BLaER1 (cell line): ENCODE measurements around the gene L2HGDH.
"Not testable (repeated sequence)": the region's sequence is repeated elsewhere in the genome, so short reads cannot be mapped to it uniquely, and the experiment has no call there.

ENCODE experiments used
- H3K27ac ChIP-seq: shearing (Covaris generic); formaldehyde crosslinking; 2 replicates; pipeline ENCODE4 v1.8.1; 2022
- H3K27me3 ChIP-seq: shearing (Covaris generic); formaldehyde crosslinking; 2 replicates; pipeline ENCODE4 v1.8.1; 2022
- H3K36me3 ChIP-seq: shearing (Covaris generic); formaldehyde crosslinking; 2 replicates; pipeline ENCODE4 v1.8.1; 2022
- H3K4me1 ChIP-seq: shearing (Covaris generic); formaldehyde crosslinking; 2 replicates; pipeline ENCODE4 v1.8.1; 2022
- H3K4me2 ChIP-seq: shearing (Covaris generic); formaldehyde crosslinking; 2 replicates; pipeline ENCODE4 v1.8.1; 2022
- H3K4me3 ChIP-seq: shearing (Covaris generic); formaldehyde crosslinking; 2 replicates; pipeline ENCODE4 v1.8.1; 2022
- H3K9ac ChIP-seq: shearing (Covaris generic); formaldehyde crosslinking; 2 replicates; pipeline ENCODE4 v1.8.1; 2022
- H3K9me3 ChIP-seq: shearing (Covaris generic); formaldehyde crosslinking; 2 replicates; pipeline ENCODE4 v1.8.1; 2022
- H4K20me1 ChIP-seq: shearing (Covaris generic); formaldehyde crosslinking; 2 replicates; pipeline ENCODE4 v1.8.1; 2022
- Cebpa-rat ChIP-seq: shearing (Covaris generic); IDR thresholded peaks from 2 replicates; pipeline ENCODE4 v1.8.1; 2022

L2HGDH gene

GRCh38 chr14:50320283-50320682 lies 8.3 kb upstream of the L2HGDH start:
- Histone ChIP-seq H4K20me1 (peaks cover 11% of the 10 kb centered on the region; the same call in 1 of the 2 replicates), H3K4me1 (peaks cover 8% of the 10 kb centered on the region; the same call in 1 of the 2 replicates), H3K9me3 (peaks cover 7% of the 10 kb centered on the region; the same call in 1 of the 2 replicates), H3K27me3 (no peaks in the 10 kb centered on the region), H3K36me3 (peaks cover 20% of the 10 kb centered on the region), H3K27ac (no peak overlapping the region), H3K9ac (no peak overlapping the region), H3K4me2 (no peak overlapping the region), H3K4me3 (no peak overlapping the region)
- no peak for TF ChIP-seq Cebpa-rat

GRCh38 chr14:50319721-50320120 lies 7.7 kb upstream of the L2HGDH start:
- Histone ChIP-seq H3K27ac (no peak overlapping the region), H3K4me2 (no peak overlapping the region), H3K9ac (no peak overlapping the region), H3K4me3 (no peak overlapping the region), H3K9me3 (peaks cover 11% of the 10 kb centered on the region), H3K36me3 (peaks cover 18% of the 10 kb centered on the region), H4K20me1 (peaks cover 11% of the 10 kb centered on the region; the same call in 1 of the 2 replicates), H3K4me1 (peaks cover 8% of the 10 kb centered on the region; the same call in 1 of the 2 replicates), H3K27me3 (no peaks in the 10 kb centered on the region)
- no peak for TF ChIP-seq Cebpa-rat

- Histone ChIP-seq H3K36me3 (peaks cover 18% of the 10 kb centered on the region), H3K9ac (no peak overlapping the region; the same call in 1 of the 2 replicates), H3K27me3 (no peaks in the 10 kb centered on the region), H3K9me3 (peaks cover 15% of the 10 kb centered on the region), H3K27ac (no peak overlapping the region), H3K4me1 (peaks cover 8% of the 10 kb centered on the region; the same call in 1 of the 2 replicates), H3K4me3 (no peak overlapping the region), H4K20me1 (peaks cover 11% of the 10 kb centered on the region; the same call in 1 of the 2 replicates), H3K4me2 (no peak overlapping the region)
- TF ChIP-seq Cebpa-rat: no peak
These were observed 7.3 kb upstream of the L2HGDH start for GRCh38 chr14:50319293-50319692.

- no peak overlapping the region for H3K9ac ChIP-seq
These were observed 6.1 kb upstream of the L2HGDH start for GRCh38 chr14:50318031-50318626.

GRCh38 chr14:50314098-50314497 lies 2.1 kb upstream of the L2HGDH start:
- peaks cover 20% of the 10 kb centered on the region for H3K9me3 ChIP-seq
- H3K4me2 ChIP-seq, H3K27ac ChIP-seq, H3K9ac ChIP-seq, H4K20me1 ChIP-seq, H3K4me3 ChIP-seq, H3K27me3 ChIP-seq: not testable (repeated sequence)
- peaks cover 10% of the 10 kb centered on the region for H3K36me3 ChIP-seq
- peaks cover 21% of the 10 kb centered on the region for H3K4me1 ChIP-seq

More at GRCh38 chr14:50318031-50318626, 6.1 kb upstream of the L2HGDH start:
- H3K9me3 ChIP-seq: peaks cover 20% of the 10 kb centered on the region
- no peak overlapping the region for H3K27ac ChIP-seq
- peaks cover 16% of the 10 kb centered on the region for H3K36me3 ChIP-seq
- TF ChIP-seq Cebpa-rat: no peak
- H3K27me3 ChIP-seq: no peaks in the 10 kb centered on the region
- H4K20me1 ChIP-seq: peaks cover 11% of the 10 kb centered on the region; the same call in 1 of the 2 replicates
- H3K4me2 ChIP-seq: no peak overlapping the region
- H3K4me1 ChIP-seq: peaks cover 11% of the 10 kb centered on the region
- H3K4me3 ChIP-seq: no peak overlapping the region

GRCh38 chr14:50312734-50313054 lies 665 bp upstream of the L2HGDH start:
- Histone ChIP-seq H3K4me3 (peak overlapping the region; percentile 84), H3K36me3 (peaks cover 10% of the 10 kb centered on the region), H3K27me3 (no peaks in the 10 kb centered on the region), H3K4me1 (peaks cover 21% of the 10 kb centered on the region), H3K9me3 (peaks cover 20% of the 10 kb centered on the region), H3K9ac (peak overlapping the region; percentile 80), H3K27ac (peak overlapping the region; percentile 84), H3K4me2 (peak overlapping the region; percentile 95), H4K20me1 (no peaks in the 10 kb centered on the region)
- TF ChIP-seq Cebpa-rat: no peak

- peak overlapping the region; percentile 80 for H3K9ac ChIP-seq
- peaks cover 21% of the 10 kb centered on the region for H3K4me1 ChIP-seq
- H3K27me3 ChIP-seq: no peaks in the 10 kb centered on the region
- peak overlapping the region; percentile 95 for H3K4me2 ChIP-seq
- H3K36me3 ChIP-seq: peaks cover 10% of the 10 kb centered on the region
- TF ChIP-seq Cebpa-rat: no peak
- H3K4me3 ChIP-seq: peak overlapping the region; percentile 84
- H3K9me3 ChIP-seq: peaks cover 20% of the 10 kb centered on the region
- H4K20me1 ChIP-seq: no peaks in the 10 kb centered on the region
- H3K27ac ChIP-seq: peak overlapping the region; percentile 84
These were observed 575 bp downstream of the L2HGDH start for GRCh38 chr14:50311337-50311971.

GRCh38 chr14:50310445-50310844 lies 1.6 kb downstream of the L2HGDH start:
- Histone ChIP-seq H3K9ac (no peak overlapping the region), H3K4me2 (peak overlapping the region; percentile 95), H3K4me1 (peaks cover 21% of the 10 kb centered on the region), H3K27me3 (no peaks in the 10 kb centered on the region), H3K27ac (no peak overlapping the region), H4K20me1 (no peaks in the 10 kb centered on the region), H3K9me3 (peaks cover 15% of the 10 kb centered on the region), H3K4me3 (no peak overlapping the region), H3K36me3 (peaks cover 10% of the 10 kb centered on the region)
- TF ChIP-seq Cebpa-rat: no peak

GRCh38 chr14:50308363-50308915 lies 3.6 kb downstream of the L2HGDH start:
- Histone ChIP-seq H3K9me3 (no peaks in the 10 kb centered on the region), H3K9ac (no peak overlapping the region), H3K4me2 (no peak overlapping the region), H3K36me3 (no peaks in the 10 kb centered on the region; the same call in 1 of the 2 replicates), H3K27ac (no peak overlapping the region), H3K27me3 (no peaks in the 10 kb centered on the region), H4K20me1 (no peaks in the 10 kb centered on the region), H3K4me1 (peaks cover 21% of the 10 kb centered on the region), H3K4me3 (no peak overlapping the region)
- no peak for TF ChIP-seq Cebpa-rat

- Histone ChIP-seq H3K27ac (no peak overlapping the region), H3K4me3 (no peak overlapping the region), H4K20me1 (no peaks in the 10 kb centered on the region), H3K9me3 (no peaks in the 10 kb centered on the region), H3K4me2 (no peak overlapping the region), H3K4me1 (no peaks in the 10 kb centered on the region), H3K9ac (no peak overlapping the region), H3K36me3 (peaks cover 39% of the 10 kb centered on the region), H3K27me3 (no peaks in the 10 kb centered on the region)
- no peak for TF ChIP-seq Cebpa-rat
These were observed 8.1 kb downstream of the L2HGDH start for GRCh38 chr14:50303744-50304471.
